GM15510 (cell line): ENCODE measurements around the gene TK2.

Source experiments
- POLR2A ChIP-seq: IDR thresholded peaks from 3 replicates; pipeline ENCODE4 v1.6.1; 2011; ENCODE audit warnings: borderline replicate concordance; ENCODE audit not compliant: insufficient read length; ENCODE audit errors: extremely low read depth

The TK2 gene

DNA sequence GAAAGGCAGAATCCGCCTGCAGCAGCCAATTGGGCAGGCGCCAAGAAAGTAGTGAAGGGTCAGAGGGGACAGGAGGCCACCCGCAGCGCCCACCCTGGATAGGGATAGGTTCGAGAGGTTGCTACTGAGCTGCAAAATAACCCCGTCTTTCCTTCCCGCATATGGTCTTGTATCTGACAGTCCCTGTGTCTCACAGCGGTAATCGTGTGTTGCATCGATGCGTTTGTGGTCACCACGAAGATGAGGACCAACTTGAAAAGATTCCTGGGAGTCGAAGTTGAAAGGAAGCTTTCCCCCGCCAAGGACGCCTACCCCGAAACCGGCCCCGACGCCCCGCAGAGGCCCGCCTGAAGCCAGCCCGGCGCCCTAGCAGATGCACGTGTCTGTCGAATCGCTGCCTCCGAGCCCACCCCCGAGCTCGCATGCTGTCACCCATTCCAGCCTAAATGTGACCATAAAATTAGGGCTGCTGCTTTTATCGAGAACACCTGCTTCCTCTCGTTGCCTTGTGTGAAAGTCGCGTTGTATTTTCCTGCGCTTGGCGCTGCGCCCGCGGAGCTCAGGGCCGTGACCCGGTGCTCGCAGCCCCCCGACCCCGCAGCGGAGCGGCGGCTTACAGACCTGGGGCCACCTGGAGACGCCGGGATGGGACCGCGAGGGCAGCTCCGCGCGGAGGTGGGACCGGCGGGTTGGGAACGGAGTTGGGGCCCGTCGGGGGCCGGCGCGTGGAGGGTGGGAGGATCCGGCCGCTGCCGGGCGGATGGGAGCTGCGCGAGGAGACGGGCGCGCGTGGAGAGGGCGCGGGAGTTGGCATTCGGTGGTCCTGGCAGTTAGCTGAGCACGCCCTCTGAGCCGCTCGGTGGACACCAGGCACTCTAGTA lies 29.0 kb upstream of the TK2 start, which contains the start of gene CMTM2:
Gene CMTM2 (plus strand): TSS at position 813 of the 881 bp plus-strand sequence. CDS start 145 bp downstream, outside the sequence.
- TF ChIP-seq POLR2A, result no peak

DNA sequence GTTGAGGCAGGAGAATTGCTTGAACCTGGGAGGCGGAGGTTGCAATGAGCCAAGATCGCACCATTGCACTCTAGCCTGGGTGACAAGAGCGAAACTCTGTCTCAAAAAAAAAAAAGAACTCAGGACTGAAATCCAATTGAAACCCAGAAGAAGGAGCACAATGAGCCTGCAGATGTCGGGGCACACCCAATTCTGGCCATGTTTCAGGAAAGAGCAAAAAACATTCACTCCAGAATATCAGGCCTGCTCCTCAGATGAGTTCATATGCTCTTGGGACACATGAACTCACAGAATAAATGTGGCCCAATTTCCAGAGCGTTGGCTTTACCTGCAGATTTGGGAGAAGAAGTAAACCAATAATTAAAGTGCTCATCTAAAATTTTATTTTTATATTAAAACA lies 26.4 kb upstream of the TK2 start:
- TF ChIP-seq POLR2A, result no peak

DNA sequence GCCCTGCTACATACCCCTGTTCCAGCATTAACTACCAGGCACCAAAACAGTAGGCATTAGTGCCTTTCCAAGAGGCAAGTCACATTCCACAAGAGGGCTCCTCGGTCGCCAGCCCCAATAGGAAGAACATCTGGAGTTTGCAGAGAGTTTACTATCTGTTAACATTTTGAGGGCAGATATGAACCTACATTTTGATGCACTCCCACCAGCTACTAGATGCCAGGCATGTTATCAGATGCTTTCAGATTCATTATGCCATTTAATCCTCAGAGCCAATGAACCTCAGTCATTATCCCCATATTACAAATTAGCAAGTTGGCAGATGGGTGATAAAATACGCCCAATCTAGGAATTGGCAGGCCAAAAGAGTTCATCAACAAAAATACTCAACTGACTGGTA lies 25.1 kb upstream of the TK2 start:
- TF ChIP-seq POLR2A, result no peak

DNA sequence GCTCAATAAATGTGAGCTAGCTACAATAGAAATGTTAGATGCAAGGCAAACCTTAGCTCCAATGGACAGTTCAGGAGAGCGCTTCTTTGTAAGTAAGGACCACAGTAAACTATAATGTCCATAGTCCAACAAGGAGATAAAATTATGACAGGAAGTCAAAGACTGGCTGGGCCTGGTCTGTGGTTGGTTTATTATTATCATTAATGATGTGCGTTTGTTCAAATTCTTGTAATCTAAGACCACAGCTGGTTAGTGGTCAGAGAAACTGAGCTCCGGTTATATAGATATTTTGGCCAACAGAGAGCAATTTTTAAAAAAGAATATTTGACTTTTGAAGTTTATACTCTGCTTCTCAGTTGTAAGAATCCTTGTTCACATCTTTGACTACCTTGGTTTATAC lies 24.6 kb upstream of the TK2 start:
- no peak for TF ChIP-seq POLR2A

DNA sequence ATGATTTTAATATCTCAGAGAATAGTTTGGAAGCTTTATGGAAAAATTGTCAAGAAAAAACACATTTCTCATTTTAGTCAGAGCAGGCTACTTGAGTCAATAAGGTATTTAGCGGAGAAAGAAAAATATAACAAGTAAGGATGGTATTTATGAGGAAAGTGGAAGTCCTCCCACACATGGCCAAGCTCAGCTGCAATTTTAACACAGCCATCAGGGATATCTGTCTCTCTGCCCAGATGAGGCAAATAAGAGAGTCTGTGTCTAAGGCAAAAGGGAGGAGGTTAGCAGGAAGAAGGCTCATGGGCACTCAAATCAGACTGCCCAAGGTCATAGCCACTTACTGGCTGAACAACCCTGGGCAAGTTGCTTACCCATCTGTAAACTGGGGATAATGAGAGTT lies 24.2 kb upstream of the TK2 start:
- TF ChIP-seq POLR2A, result no peak

DNA sequence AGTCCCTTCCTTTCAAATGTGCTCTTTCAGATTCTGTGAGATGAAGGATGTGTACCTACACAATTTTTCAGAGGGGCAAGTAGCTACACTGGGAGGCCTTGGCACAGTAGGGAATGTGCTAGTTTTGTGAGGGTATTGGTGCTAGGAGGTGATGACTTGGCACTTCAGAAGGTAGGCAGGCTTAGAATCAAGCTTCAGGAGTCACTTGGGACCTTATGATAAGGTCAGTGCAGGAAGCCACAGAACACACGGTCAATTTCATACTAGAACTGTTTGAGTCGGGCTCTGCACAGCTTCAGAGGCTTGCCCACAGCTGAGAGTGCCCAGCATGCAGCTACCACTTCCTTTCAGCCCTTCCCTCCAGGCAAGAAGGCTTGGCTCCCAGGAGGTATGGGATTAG lies 22.4 kb upstream of the TK2 start:
- TF ChIP-seq POLR2A, result no peak

DNA sequence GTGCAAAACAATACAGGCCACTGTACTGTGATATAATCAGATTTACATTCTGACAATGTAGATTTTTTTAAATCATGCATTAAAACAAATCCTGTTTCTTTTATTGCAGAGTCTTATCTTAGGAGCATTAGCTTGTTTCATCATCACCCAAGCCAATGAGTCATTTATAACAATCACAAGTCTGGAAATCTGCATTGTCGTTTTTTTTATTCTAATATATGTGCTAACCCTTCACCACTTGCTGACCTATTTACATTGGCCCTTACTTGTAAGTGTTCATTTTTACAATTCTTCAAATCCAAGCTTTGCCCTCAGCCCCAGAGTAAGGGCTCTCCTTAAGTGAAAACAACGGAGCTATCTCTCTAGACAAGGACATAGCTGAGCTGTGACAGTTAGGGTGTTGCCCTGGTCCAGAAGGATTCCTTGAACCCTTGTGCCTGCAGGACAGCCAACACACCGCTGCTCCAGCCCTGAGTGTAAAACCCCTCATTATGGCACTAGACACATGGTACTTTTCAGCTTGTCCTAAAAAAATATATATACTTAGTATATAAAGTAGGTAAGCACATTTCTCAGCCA lies 20.0 kb upstream of the TK2 start:
- no peak for TF ChIP-seq POLR2A

DNA sequence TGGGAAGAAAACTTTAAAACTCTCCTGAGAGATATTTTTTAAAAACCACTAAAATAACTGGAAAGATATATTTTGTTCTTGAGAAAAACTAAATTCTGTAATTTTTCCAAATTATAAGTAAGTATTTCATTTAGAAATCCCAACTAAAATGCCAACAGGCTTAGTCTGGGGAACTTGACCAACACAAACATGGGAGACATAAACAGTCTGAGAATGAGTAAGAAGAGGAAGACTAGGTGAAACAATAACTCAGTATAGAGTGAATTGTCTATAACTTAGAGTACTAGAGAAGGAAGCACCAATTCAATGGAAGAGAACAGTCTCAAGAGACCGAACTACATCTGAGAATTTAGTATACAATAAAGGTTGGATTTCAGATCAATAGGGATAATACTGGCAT lies 19.2 kb upstream of the TK2 start:
- no peak for TF ChIP-seq POLR2A

DNA sequence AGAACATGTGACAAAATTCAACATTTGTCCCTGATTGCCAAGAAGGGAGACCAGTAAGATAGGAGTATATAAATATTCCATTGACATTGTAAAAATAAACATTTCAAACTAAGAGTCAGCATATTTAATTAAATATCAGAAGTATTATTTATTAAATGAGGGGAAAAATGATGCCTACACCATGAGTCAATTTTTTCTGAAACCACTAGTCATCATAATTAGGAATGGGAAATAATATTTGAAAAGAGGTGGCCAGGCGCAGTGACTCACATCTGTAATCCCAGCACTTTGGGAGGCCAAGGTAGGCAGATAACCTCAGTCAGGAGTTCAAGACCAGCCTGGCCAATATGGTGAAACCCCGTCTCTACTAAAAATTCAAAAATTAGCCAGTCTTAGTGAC lies 18.4 kb upstream of the TK2 start:
- no peak for TF ChIP-seq POLR2A

DNA sequence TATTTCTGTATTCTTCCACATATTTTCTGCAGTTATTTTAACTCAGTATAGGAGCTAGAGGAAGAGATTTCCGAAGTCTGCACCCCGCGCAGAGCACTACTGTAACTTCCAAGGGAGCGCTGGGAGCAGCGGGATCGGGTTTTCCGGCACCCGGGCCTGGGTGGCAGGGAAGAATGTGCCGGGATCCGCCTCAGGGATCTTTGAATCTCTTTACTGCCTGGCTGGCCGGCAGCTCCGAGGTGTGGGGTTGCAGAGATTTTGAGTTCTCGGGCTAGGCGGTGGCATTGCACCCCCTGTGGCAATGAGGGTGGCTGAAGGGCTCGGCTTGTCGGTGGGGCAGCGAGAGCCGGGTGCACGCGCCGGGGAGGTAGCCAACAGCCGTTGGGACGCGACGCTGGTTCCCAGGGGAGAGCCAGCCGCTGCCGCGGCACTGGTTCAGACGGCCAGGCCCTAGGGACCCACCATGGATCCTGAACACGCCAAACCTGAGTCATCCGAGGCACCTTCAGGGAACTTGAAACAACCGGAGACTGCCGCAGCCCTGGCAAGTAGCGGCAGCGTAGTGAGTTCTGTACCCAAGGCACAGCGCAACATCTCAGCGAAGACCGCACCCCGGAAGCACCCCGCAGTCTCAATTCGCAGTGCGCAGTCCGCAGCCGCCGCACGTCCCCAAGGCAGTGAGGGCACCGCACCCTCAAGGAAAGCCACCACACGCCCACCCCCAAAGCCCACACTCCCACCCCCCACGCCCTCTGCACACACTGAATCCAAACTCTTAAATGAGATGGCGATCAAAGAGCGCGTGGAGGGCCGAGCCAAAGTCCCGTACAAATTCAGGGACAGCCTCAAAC lies 16.4 kb upstream of the TK2 start, which contains the start of gene CMTM1:
Gene CMTM1 (plus strand): TSS at position 389 of the 851 bp plus-strand sequence. CDS start 75 bp downstream, at position 464.
- no peak for TF ChIP-seq POLR2A

DNA sequence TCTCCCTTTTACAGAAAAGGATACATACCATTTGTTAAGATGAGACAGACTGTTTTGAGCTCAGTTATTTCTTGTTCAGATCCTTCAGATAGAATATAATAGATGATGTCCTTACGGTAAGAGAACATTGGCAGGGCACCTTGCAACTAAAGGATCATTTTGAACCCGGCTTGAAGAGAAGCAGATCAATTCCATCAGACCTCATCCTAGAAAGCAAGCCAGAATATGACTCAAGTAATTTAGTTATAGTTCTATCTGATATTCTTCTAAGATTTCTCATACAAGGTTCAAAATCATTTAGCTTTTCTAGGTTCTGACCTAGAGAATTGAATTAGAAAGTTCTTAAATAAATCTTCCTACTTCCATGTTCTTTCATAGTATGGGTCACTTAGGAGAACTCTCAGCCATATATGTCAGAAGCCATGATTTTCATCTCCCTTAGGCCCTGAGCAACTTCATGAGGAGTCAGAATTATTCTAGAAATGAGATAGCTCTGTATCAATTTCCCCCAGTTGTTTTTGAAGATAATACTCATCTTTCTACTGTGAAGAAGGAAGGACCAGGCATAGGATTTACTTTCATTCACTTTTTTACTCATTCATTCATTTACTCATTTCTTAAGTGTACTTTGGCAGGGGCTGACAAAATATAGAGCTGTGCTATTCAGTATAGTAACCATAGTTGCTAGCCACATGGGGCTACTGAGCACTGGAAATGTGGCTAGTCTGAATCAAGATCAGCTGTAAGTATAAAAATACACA lies 13.8 kb upstream of the TK2 start:
- TF ChIP-seq POLR2A, result no peak

DNA sequence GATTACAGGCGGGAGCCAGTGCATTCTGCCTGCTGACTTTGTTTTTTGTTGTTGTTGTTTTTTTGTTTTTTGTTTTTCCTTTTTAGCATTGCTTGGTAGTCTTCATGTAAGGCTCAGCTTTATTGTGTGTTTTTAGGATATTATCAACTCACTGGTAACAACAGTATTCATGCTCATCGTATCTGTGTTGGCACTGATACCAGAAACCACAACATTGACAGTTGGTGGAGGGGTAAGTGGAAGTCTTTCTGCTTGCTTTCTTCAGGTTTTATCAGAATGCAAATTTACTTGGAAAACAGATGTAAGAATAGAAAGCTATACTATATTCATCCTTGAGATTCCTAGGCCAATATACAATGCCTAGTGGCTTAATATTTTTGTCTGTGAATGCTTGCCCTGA lies 13.1 kb upstream of the TK2 start:
- no peak for TF ChIP-seq POLR2A

DNA sequence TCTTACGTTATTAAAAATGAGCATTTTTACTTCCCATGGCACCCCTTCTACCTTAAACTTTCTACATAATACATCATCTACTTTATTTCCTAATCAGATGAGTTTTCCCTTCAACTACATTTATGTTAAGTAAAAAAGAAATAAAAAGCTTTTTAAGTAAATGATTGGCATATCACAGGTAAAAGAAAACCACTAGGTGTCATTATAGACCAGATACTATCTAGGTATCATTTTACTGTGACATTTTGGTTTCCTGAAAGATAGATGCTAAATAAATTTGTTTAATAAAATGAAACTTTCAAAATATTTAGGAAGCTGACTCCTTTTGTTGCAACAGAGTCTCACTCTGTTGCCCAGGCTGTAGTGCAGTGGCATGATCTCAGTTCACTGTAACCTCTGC lies 12.5 kb upstream of the TK2 start:
- TF ChIP-seq POLR2A, result no peak

DNA sequence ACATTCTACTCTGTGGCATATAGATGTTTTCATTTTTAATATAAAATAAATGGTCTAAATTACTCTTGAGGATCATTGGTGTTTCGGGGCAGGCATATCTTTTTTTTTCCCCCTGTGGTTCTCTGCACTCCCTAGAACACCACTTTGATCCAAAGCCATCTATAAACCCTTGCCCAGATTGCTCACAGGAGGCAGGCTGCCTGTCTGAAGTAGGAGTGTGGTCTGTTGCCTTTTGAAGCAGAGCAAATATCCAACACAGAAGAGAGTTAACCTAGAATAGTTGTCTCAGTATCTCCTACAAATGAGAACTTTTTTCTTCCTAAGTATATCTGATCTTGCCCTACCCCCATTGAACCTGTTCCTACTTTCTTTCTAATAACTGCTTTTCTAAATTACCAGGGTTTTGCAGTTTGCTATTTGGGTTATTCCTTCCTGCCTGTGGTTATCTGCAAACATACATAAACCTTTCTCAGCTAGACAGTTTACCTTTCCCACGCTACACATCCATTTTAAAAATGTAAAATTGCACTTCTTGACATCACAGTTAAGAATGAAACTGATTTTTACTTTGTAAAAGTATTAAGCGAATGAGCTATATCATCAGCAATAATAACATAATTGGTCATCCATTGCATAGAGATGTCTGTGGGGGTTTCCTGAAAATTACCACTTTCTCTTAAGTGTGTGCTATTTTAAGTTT lies 11.6 kb upstream of the TK2 start:
- no peak for TF ChIP-seq POLR2A
